Neural cell (in vitro differentiated cells): ENCODE results near the gene RASL10A.

Source experiments
- POLR2AphosphoS5 ChIP-seq: IDR thresholded peaks from 2 replicates; pipeline ENCODE4 v1.6.1; 2012
- TF ChIP-seq, protein P1 (sequence below): fragments of 450-650 bp; IDR thresholded peaks from 2 replicates; pipeline ENCODE4 v1.5.1; 2014; ENCODE audit warnings: antibody characterized with exemption, mild to moderate bottlenecking, moderate library complexity; ENCODE audit not compliant: poor library complexity, severe bottlenecking

- no peak for TF ChIP-seq POLR2AphosphoS5
- TF ChIP-seq, protein P1, sequence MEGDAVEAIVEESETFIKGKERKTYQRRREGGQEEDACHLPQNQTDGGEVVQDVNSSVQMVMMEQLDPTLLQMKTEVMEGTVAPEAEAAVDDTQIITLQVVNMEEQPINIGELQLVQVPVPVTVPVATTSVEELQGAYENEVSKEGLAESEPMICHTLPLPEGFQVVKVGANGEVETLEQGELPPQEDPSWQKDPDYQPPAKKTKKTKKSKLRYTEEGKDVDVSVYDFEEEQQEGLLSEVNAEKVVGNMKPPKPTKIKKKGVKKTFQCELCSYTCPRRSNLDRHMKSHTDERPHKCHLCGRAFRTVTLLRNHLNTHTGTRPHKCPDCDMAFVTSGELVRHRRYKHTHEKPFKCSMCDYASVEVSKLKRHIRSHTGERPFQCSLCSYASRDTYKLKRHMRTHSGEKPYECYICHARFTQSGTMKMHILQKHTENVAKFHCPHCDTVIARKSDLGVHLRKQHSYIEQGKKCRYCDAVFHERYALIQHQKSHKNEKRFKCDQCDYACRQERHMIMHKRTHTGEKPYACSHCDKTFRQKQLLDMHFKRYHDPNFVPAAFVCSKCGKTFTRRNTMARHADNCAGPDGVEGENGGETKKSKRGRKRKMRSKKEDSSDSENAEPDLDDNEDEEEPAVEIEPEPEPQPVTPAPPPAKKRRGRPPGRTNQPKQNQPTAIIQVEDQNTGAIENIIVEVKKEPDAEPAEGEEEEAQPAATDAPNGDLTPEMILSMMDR, result no peak
Observed at GRCh38 chr22:29353286-29353685, 37.8 kb upstream of the RASL10A start.
